ENCODE results near the gene TAX1BP1. TPM values are rescaled to one million over a fixed set of nuclear protein-coding genes. Genes with fewer than 3 reads are reported as not detected.

The TAX1BP1 gene
- total and polyA plus RNA-seq, 8 donors = 81.0 to 107 (median 96.2) TPM

DNA sequence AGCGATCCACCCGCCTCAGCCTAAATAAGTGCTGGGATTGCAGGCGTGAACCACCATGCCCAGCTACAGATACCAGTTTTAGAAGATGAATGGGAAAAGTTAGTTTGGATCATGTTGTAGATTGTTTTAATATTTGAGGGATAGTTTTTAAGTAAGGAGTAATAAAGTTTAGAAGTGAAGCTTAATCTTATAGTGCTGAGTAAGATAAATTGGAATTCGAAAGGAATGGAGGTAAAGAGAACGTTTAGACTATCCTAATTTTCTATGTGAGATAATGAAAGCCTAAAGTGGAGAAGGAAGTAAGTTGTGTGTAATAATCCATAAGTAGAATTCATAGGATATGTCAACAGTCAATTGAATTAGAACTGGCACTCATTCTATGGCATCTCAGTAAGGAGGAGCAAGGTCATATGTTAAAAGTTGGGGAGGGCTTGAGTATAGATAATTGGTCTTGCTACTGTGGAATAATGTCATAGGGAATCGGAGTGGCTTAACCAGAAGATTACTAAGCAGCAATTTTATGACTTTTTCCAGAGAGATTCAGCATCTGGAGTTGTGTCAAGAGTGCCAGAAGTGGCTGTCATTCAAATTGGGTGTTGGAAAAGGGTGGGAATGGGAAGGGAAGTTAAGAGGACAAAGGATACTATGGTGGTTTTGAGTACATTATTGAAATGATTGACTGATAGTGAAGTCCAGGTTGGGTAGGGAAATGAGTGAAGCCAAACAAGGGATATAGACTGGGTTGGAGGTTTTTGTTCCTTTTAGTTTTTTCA, 12.1 kb downstream of the TAX1BP1 start:
- peaks cover 0 to 8% of the 10 kb centered on the region in 2 donors for H3K4me1 ChIP-seq
- H3K4me3 ChIP-seq = no peak overlapping the region
- no peaks in the 10 kb centered on the region for H3K9me3 ChIP-seq
- intact Hi-C loops (cut with DNase I) = no loop called here
- DNase-seq (no peak), ATAC-seq (no peak)
- TF ChIP-seq, protein P1, sequence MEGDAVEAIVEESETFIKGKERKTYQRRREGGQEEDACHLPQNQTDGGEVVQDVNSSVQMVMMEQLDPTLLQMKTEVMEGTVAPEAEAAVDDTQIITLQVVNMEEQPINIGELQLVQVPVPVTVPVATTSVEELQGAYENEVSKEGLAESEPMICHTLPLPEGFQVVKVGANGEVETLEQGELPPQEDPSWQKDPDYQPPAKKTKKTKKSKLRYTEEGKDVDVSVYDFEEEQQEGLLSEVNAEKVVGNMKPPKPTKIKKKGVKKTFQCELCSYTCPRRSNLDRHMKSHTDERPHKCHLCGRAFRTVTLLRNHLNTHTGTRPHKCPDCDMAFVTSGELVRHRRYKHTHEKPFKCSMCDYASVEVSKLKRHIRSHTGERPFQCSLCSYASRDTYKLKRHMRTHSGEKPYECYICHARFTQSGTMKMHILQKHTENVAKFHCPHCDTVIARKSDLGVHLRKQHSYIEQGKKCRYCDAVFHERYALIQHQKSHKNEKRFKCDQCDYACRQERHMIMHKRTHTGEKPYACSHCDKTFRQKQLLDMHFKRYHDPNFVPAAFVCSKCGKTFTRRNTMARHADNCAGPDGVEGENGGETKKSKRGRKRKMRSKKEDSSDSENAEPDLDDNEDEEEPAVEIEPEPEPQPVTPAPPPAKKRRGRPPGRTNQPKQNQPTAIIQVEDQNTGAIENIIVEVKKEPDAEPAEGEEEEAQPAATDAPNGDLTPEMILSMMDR (IDR thresholded peaks at IDR 0.05) = no peak
- peaks cover 0 to 46% of the 10 kb centered on the region in 2 donors for H3K36me3 ChIP-seq
- no peaks in the 10 kb centered on the region for H3K27me3 ChIP-seq
- no peak overlapping the region for H3K27ac ChIP-seq

DNA sequence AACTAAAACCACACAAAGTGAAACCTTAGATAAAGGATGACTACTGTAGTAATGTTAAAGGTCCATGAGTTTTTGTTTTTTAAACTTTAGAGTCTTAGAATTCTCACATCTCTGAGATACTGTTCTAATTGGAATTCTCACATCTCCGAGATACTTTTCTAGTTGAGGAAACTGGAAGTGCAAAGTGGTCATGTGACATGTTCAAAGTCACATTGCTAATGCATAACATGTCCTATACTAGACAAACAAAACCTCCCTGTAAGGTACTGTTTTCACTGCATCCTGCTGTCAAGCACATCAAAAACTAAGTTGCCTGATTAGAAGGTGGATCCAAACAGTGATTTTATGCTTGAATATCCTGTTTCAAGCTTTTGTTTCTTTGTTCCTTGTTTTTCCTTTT, 13.9 kb downstream of the TAX1BP1 start:
- no peaks in the 10 kb centered on the region for H3K4me1 ChIP-seq
- no peak for ATAC-seq
- DNase-seq = no peak
- H3K9me3 ChIP-seq = no peaks in the 10 kb centered on the region
- H3K27me3 ChIP-seq = no peaks in the 10 kb centered on the region
- H3K27ac ChIP-seq = no peak overlapping the region
- TF ChIP-seq, protein P1 (IDR thresholded peaks at IDR 0.05) = no peak
- H3K4me3 ChIP-seq = no peak overlapping the region
- H3K36me3 ChIP-seq = peaks cover 0 to 55% of the 10 kb centered on the region in 2 donors
- intact Hi-C loops (cut with DNase I) = no loop called here

DNA sequence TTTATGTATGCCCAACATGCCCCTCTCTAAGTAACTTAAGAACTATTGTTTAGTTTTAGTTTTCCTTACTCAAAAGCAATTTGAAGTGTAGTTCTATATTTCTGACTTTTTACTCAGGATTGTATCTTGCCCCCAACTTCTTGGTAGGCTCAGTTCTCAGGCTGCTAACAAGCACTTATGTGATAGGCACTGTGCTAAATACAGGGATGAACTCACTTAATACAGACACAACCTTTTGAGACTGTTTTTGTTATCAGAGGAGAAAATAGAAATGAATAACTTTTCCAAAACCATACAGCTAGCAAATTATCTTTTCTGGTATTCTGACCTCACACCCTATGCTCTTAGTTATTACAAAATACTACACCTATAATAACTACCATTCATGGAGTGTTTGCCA, 16.3 kb downstream of the TAX1BP1 start:
- Histone ChIP-seq H3K9me3 (no peaks in the 10 kb centered on the region), H3K4me1 (no peaks in the 10 kb centered on the region), H3K4me3 (no peak overlapping the region), H3K27me3 (no peaks in the 10 kb centered on the region), H3K27ac (no peak overlapping the region), H3K36me3 (peaks cover 0 to 47% of the 10 kb centered on the region in 2 donors)
- DNase-seq (no peak), ATAC-seq (no peak)
- intact Hi-C loops (cut with DNase I) = no loop called here
- TF ChIP-seq, protein P1 (IDR thresholded peaks at IDR 0.05) = no peak

DNA sequence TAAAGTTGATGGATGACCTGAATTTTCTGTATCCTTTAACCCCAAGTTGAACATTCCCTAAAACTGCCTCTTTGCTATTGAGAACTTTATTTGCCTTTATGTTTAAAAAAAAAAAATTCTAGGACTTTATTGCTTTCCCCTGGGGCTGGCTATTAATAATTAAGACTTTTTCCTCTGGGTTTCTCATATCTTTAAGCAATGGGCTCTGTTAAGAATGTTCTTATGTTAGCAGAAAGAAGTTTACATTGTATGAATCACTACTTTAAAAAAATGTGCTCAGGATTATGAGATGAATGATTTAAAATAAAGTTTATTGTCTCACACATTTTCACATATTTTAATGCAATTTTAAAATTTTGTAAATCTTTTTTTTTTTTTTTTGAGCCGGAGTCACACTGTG, 19.5 kb downstream of the TAX1BP1 start:
- TF ChIP-seq, protein P1 (IDR thresholded peaks at IDR 0.05) = no peak
- intact Hi-C loops (cut with DNase I) = no loop called here
- Histone ChIP-seq H3K27me3 (no peaks in the 10 kb centered on the region), H3K27ac (no peak overlapping the region), H3K4me3 (no peak overlapping the region), H3K36me3 (peaks cover 0 to 48% of the 10 kb centered on the region in 2 donors), H3K9me3 (no peaks in the 10 kb centered on the region), H3K4me1 (peaks cover 3 to 9% of the 10 kb centered on the region in 2 donors)
- ATAC-seq = no peak
- no peak for DNase-seq

DNA sequence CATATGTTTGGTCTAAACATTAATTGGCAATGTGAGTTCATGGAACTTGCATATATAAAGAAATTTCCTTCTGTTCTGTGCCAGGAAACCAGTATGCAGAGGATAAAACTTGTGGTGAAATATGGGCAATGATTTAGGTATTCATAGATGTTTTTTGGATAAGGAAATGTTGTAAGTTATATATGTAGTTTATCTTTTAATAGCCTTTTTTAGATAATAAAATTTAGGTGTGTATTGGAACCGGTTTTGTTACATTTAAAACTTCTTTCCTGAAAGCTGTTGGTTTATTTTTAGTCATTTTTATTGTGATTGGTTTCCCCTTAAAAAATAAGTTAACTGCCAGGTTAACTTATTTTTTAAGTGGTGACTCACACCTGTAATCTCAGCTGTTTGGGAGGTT, 22.1 kb downstream of the TAX1BP1 start:
- DNase-seq (no peak), ATAC-seq (no peak)
- Histone ChIP-seq H3K36me3 (peaks cover 0 to 48% of the 10 kb centered on the region in 2 donors), H3K9me3 (no peaks in the 10 kb centered on the region), H3K27ac (no peak overlapping the region), H3K4me3 (no peak overlapping the region), H3K27me3 (no peaks in the 10 kb centered on the region), H3K4me1 (peaks cover 4 to 9% of the 10 kb centered on the region in 2 donors)
- TF ChIP-seq, protein P1 (IDR thresholded peaks at IDR 0.05) = no peak
- intact Hi-C loops (cut with DNase I) = no loop called here
